Mucosa of stomach (tissue), 1 donor: Measurements from ENCODE around the gene FAM180B.
"Not testable (repeated sequence)": the region's sequence is repeated elsewhere in the genome, so short reads cannot be mapped to it uniquely, and the experiment has no call there.

Source experiments
- H3K27me3 ChIP-seq: one replicate; pipeline ENCODE4 v1.7.0; 2013; ENCODE audit warnings: mild to moderate bottlenecking, low read length; ENCODE audit not compliant: control insufficient read depth, insufficient read depth
- H3K36me3 ChIP-seq: one replicate; pipeline ENCODE4 v1.7.0; 2013; ENCODE audit warnings: low read length; ENCODE audit not compliant: control insufficient read depth, insufficient read depth
- H3K4me1 ChIP-seq: one replicate; pipeline ENCODE4 v1.7.0; 2013; ENCODE audit warnings: mild to moderate bottlenecking, low read length; ENCODE audit not compliant: control insufficient read depth, insufficient read depth
- H3K4me3 ChIP-seq: one replicate; pipeline ENCODE4 v1.7.0; 2013; ENCODE audit warnings: low read length
- H3K9ac ChIP-seq: one replicate; pipeline ENCODE4 v1.7.0; 2013; ENCODE audit warnings: mild to moderate bottlenecking, low read length, moderate library complexity
- H3K9me3 ChIP-seq: one replicate; pipeline ENCODE4 v1.7.0; 2013; ENCODE audit warnings: mild to moderate bottlenecking, low read length, moderate library complexity; ENCODE audit not compliant: control insufficient read depth
- donor health status: Pancreatic carcinoma.

Gene FAM180B

GRCh38 chr11:47553406-47553743 lies 33.1 kb upstream of the FAM180B start:
- Histone ChIP-seq H3K36me3 (no peaks in the 10 kb centered on the region), H3K9me3 (no peaks in the 10 kb centered on the region), H3K27me3 (no peaks in the 10 kb centered on the region), H3K4me1 (peaks cover 11% of the 10 kb centered on the region), H3K9ac (peak overlapping the region; percentile 53), H3K4me3 (peak overlapping the region; percentile 23)

GRCh38 chr11:47557004-47557403 lies 29.5 kb upstream of the FAM180B start:
- not testable (repeated sequence) for H3K4me1 ChIP-seq, H3K9me3 ChIP-seq, H3K9ac ChIP-seq, H3K4me3 ChIP-seq, H3K36me3 ChIP-seq, H3K27me3 ChIP-seq

- H3K36me3 ChIP-seq, result no peaks in the 10 kb centered on the region
Observed at GRCh38 chr11:47558695-47559094, 27.8 kb upstream of the FAM180B start.

GRCh38 chr11:47560426-47560825 lies 26.1 kb upstream of the FAM180B start:
- H3K9me3 ChIP-seq, result no peaks in the 10 kb centered on the region
- peaks cover 4% of the 10 kb centered on the region for H3K4me1 ChIP-seq
- no peaks in the 10 kb centered on the region for H3K27me3 ChIP-seq
- no peak overlapping the region for H3K4me3 ChIP-seq
- H3K9ac ChIP-seq, result no peak overlapping the region
- H3K36me3 ChIP-seq, result no peaks in the 10 kb centered on the region

More at GRCh38 chr11:47558695-47559094, 27.8 kb upstream of the FAM180B start:
- Histone ChIP-seq H3K27me3 (no peaks in the 10 kb centered on the region), H3K9ac (no peak overlapping the region), H3K9me3 (no peaks in the 10 kb centered on the region), H3K4me1 (no peaks in the 10 kb centered on the region), H3K4me3 (no peak overlapping the region)

GRCh38 chr11:47562393-47562792 lies 24.1 kb upstream of the FAM180B start:
- not testable (repeated sequence) for H3K27me3 ChIP-seq

GRCh38 chr11:47564366-47564765 lies 22.1 kb upstream of the FAM180B start:
- H3K9ac ChIP-seq, H3K27me3 ChIP-seq, H3K36me3 ChIP-seq, H3K4me3 ChIP-seq, H3K9me3 ChIP-seq: not testable (repeated sequence)
- peaks cover 12% of the 10 kb centered on the region for H3K4me1 ChIP-seq

More at GRCh38 chr11:47562393-47562792, 24.1 kb upstream of the FAM180B start:
- H3K4me3 ChIP-seq, H3K9ac ChIP-seq, H3K9me3 ChIP-seq, H3K36me3 ChIP-seq: not testable (repeated sequence)
- H3K4me1 ChIP-seq, result peaks cover 12% of the 10 kb centered on the region

GRCh38 chr11:47564933-47565339 lies 21.5 kb upstream of the FAM180B start:
- peaks cover 12% of the 10 kb centered on the region for H3K4me1 ChIP-seq
- H3K4me3 ChIP-seq, result peak overlapping the region; percentile 80
- H3K9ac ChIP-seq, result peak overlapping the region; percentile 92
- H3K9me3 ChIP-seq, result no peaks in the 10 kb centered on the region
- no peaks in the 10 kb centered on the region for H3K36me3 ChIP-seq
- no peaks in the 10 kb centered on the region for H3K27me3 ChIP-seq

GRCh38 chr11:47565340-47566148 lies 20.9 kb upstream of the FAM180B start, which contains the start of gene PTPMT1:
TSS of gene PTPMT1 (plus strand) at chr11:47565599. CDS start at chr11:47565623, 24 bp downstream.
- H3K27me3 ChIP-seq, result no peaks in the 10 kb centered on the region
- H3K36me3 ChIP-seq, result no peaks in the 10 kb centered on the region
- H3K9me3 ChIP-seq, result no peaks in the 10 kb centered on the region
- peak within 1 kb of the TSS; percentile 92 for H3K9ac ChIP-seq
- H3K4me3 ChIP-seq, result peak within 1 kb of the TSS; percentile 80
- H3K4me1 ChIP-seq, result peaks cover 12% of the 10 kb centered on the region

GRCh38 chr11:47566149-47566698 lies 20.3 kb upstream of the FAM180B start:
- Histone ChIP-seq H3K4me1 (peaks cover 12% of the 10 kb centered on the region), H3K9ac (peak overlapping the region; percentile 92)

GRCh38 chr11:47569646-47570045 lies 16.8 kb upstream of the FAM180B start:
- peaks cover 10% of the 10 kb centered on the region for H3K36me3 ChIP-seq
- no peak overlapping the region for H3K9ac ChIP-seq
- H3K4me1 ChIP-seq, result peaks cover 12% of the 10 kb centered on the region
- H3K4me3 ChIP-seq, result no peak overlapping the region
- H3K27me3 ChIP-seq, result no peaks in the 10 kb centered on the region
- no peaks in the 10 kb centered on the region for H3K9me3 ChIP-seq

More at GRCh38 chr11:47566149-47566698, 20.3 kb upstream of the FAM180B start:
- Histone ChIP-seq H3K36me3 (no peaks in the 10 kb centered on the region), H3K27me3 (no peaks in the 10 kb centered on the region), H3K9me3 (no peaks in the 10 kb centered on the region), H3K4me3 (peak overlapping the region; percentile 80)

- H3K27me3 ChIP-seq, result no peaks in the 10 kb centered on the region
- H3K9ac ChIP-seq, result no peak overlapping the region
- H3K36me3 ChIP-seq, result peaks cover 10% of the 10 kb centered on the region
- no peaks in the 10 kb centered on the region for H3K9me3 ChIP-seq
- no peak overlapping the region for H3K4me3 ChIP-seq
- peaks cover 7% of the 10 kb centered on the region for H3K4me1 ChIP-seq
Observed at GRCh38 chr11:47570651-47571356, 15.7 kb upstream of the FAM180B start.

GRCh38 chr11:47571357-47571729 lies 15.1 kb upstream of the FAM180B start:
- Histone ChIP-seq H3K36me3 (peaks cover 10% of the 10 kb centered on the region), H3K4me1 (peaks cover 6% of the 10 kb centered on the region), H3K9ac (no peak overlapping the region), H3K4me3 (no peak overlapping the region), H3K27me3 (no peaks in the 10 kb centered on the region), H3K9me3 (no peaks in the 10 kb centered on the region)
